ENCODE results near the gene CFAP45.

DNA sequence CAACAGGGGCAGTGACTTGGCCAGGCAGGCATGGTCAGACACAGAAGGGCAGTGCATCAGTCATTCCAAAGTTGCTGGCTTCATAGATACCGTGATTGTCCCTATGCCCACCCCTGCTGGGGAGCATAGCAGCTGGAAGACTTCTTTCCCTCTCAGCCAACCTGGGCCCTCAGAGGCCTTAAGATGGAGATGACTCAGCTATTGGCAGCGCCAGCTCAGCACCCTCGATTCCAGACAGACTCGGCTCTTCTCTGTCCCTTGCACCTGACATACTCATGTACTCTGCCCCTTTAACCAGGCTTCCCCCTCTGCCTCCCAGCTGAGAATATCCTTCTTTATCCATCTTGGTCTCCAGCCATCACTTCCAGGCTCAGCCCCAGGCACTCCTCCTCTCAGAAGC is 56.5 kb downstream of the CFAP45 start:
- TF ChIP-seq, protein P1, sequence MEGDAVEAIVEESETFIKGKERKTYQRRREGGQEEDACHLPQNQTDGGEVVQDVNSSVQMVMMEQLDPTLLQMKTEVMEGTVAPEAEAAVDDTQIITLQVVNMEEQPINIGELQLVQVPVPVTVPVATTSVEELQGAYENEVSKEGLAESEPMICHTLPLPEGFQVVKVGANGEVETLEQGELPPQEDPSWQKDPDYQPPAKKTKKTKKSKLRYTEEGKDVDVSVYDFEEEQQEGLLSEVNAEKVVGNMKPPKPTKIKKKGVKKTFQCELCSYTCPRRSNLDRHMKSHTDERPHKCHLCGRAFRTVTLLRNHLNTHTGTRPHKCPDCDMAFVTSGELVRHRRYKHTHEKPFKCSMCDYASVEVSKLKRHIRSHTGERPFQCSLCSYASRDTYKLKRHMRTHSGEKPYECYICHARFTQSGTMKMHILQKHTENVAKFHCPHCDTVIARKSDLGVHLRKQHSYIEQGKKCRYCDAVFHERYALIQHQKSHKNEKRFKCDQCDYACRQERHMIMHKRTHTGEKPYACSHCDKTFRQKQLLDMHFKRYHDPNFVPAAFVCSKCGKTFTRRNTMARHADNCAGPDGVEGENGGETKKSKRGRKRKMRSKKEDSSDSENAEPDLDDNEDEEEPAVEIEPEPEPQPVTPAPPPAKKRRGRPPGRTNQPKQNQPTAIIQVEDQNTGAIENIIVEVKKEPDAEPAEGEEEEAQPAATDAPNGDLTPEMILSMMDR (IDR thresholded peaks at IDR 0.05): no peak
- no peak for TF ChIP-seq POLR2A (IDR thresholded peaks at IDR 0.05)
